ENCODE results near the gene PCNX2. TPM values are rescaled to one million over a fixed set of nuclear protein-coding genes. Genes with fewer than 3 reads are reported as not detected.
A peak's percentile ranks its signal among the peaks of the same experiment; 100 is the strongest.

PCNX2 gene
- total and polyA plus RNA-seq, 4 donors: 2.0 to 15.1 (median 6.4) TPM

DNA sequence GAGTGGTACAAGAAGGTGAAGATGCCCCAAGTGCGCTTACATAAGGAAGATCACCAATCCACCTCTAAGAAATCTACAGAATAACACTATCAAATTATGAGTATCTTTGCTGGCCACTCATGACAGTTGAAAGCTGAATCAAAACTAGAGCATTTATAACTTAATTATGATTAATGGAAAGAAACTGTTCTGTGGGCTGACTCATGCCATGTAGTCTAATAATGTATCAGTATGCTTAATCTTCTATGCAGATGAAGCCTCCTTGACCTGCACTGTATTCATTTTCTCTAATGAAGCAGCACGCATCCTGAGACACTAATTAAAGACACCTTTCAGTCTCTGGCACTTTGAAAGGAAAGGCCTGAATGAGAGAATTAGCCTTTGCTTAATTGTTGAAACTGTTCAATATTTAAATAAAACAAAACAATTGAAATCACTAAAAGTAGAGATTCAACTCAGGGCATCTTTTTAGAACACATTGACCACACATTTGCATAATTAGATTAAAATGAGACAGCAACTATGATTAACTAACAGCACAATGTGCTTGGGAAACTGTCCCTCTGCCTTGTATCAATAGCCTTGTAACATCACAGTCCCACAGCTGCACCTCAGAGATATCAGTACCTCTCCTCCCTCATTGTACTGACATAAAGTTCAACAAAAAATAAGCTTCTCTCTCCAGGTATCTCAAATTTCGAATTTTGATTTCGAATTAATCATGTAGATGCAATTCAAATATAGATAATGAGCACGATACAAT is 239.5 kb downstream of the PCNX2 start:
- Histone ChIP-seq H3K4me3 (no peak overlapping the region), H3K27me3 (ENCODE audit: control insufficient read depth in 3 of 3, insufficient read depth in 3 of 3, low read length in 2 of 3) (no peaks in the 10 kb centered on the region), H3K9ac (ENCODE audit: insufficient read depth in 1 of 2, low read length in 2 of 2) (no peak overlapping the region), H3K27ac (ENCODE audit: low read depth in 1 of 2, low read length in 1 of 2) (no peak overlapping the region), H3K36me3 (ENCODE audit: control insufficient read depth in 4 of 4, insufficient read depth in 4 of 4, low read length in 4 of 4) (no peaks in the 10 kb centered on the region), H3K4me1 (ENCODE audit: control insufficient read depth in 5 of 5, insufficient read depth in 5 of 5, low read length in 5 of 5) (peaks cover 0 to 2% (median 0%) of the 10 kb centered on the region in 5 donors), H3K9me3 (ENCODE audit: control insufficient read depth in 4 of 4, insufficient read depth in 3 of 4, low read length in 3 of 4) (peaks cover 0 to 3% (median under 1%) of the 10 kb centered on the region in 4 donors)
- ATAC-seq (ENCODE audit: insufficient read depth, low FRiP score) (no peak), DNase-seq (no peak)
- TF ChIP-seq, protein P1, sequence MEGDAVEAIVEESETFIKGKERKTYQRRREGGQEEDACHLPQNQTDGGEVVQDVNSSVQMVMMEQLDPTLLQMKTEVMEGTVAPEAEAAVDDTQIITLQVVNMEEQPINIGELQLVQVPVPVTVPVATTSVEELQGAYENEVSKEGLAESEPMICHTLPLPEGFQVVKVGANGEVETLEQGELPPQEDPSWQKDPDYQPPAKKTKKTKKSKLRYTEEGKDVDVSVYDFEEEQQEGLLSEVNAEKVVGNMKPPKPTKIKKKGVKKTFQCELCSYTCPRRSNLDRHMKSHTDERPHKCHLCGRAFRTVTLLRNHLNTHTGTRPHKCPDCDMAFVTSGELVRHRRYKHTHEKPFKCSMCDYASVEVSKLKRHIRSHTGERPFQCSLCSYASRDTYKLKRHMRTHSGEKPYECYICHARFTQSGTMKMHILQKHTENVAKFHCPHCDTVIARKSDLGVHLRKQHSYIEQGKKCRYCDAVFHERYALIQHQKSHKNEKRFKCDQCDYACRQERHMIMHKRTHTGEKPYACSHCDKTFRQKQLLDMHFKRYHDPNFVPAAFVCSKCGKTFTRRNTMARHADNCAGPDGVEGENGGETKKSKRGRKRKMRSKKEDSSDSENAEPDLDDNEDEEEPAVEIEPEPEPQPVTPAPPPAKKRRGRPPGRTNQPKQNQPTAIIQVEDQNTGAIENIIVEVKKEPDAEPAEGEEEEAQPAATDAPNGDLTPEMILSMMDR (IDR thresholded peaks at IDR 0.05; ENCODE audit: control extremely low read depth, extremely low read depth): no peak
- 91 to 92% methylated on average over 5 of the region's 5 CpGs for WGBS, 2 donors

DNA sequence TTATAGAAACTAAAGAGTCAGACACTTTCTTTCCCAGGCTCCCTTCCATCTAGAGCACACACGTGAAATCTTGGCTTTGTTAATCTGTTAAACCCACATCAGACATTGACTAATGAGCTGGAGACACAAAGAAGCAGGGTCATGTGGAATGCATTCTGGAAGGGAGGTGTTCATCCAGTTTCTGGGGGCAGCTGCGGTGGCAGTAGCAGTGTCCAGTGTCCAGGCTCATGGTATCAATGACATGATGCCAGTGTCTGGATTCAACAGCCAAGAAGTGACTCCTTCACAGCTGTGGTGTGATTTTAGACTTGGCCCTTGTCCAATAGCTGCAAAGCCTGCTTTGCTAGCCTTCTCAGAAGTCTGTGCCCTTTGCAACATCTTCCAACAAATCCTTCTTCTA is 249.9 kb downstream of the PCNX2 start:
- Histone ChIP-seq H3K27me3 (ENCODE audit: control insufficient read depth in 3 of 3, insufficient read depth in 3 of 3, low read length in 2 of 3) (peaks cover 0 to 3% (median 0%) of the 10 kb centered on the region in 3 donors), H3K4me3 (no peak overlapping the region), H3K4me1 (ENCODE audit: control insufficient read depth in 5 of 5, insufficient read depth in 5 of 5, low read length in 5 of 5) (peaks cover 0 to 4% (median 0%) of the 10 kb centered on the region in 5 donors), H3K9ac (ENCODE audit: insufficient read depth in 1 of 2, low read length in 2 of 2) (no peak overlapping the region), H3K36me3 (ENCODE audit: control insufficient read depth in 4 of 4, insufficient read depth in 4 of 4, low read length in 4 of 4) (no peaks in the 10 kb centered on the region), H3K27ac (ENCODE audit: low read depth in 1 of 2, low read length in 1 of 2) (no peak overlapping the region), H3K9me3 (ENCODE audit: control insufficient read depth in 4 of 4, insufficient read depth in 3 of 4, low read length in 3 of 4) (no peaks in the 10 kb centered on the region)
- ATAC-seq (ENCODE audit: insufficient read depth, low FRiP score) (no peak), DNase-seq (peak in 1 of 3 donors; percentile 25)
- TF ChIP-seq, protein P1 (IDR thresholded peaks at IDR 0.05; ENCODE audit: control extremely low read depth, extremely low read depth): no peak
- WGBS, 2 donors: 74 to 85% methylated on average over 2 of the region's 2 CpGs

- Histone ChIP-seq H3K36me3 (ENCODE audit: control insufficient read depth in 4 of 4, insufficient read depth in 4 of 4, low read length in 4 of 4) (no peaks in the 10 kb centered on the region), H3K27me3 (ENCODE audit: control insufficient read depth in 3 of 3, insufficient read depth in 3 of 3, low read length in 2 of 3) (peaks cover 0 to 3% (median 0%) of the 10 kb centered on the region in 3 donors), H3K9me3 (ENCODE audit: control insufficient read depth in 4 of 4, insufficient read depth in 3 of 4, low read length in 3 of 4) (no peaks in the 10 kb centered on the region), H3K4me1 (ENCODE audit: control insufficient read depth in 5 of 5, insufficient read depth in 5 of 5, low read length in 5 of 5) (peaks cover 0 to 7% (median 0%) of the 10 kb centered on the region in 5 donors), H3K9ac (ENCODE audit: insufficient read depth in 1 of 2, low read length in 2 of 2) (no peak overlapping the region), H3K27ac (ENCODE audit: low read depth in 1 of 2, low read length in 1 of 2) (no peak overlapping the region), H3K4me3 (no peak overlapping the region)
- 89 to 91% methylated on average over 3 of the region's 3 CpGs for WGBS, 2 donors
- DNase-seq (no peak), ATAC-seq (ENCODE audit: insufficient read depth, low FRiP score) (no peak)
- TF ChIP-seq, protein P1 (IDR thresholded peaks at IDR 0.05; ENCODE audit: control extremely low read depth, extremely low read depth): no peak
Measured at GRCh38 chr1:233042834-233043233, 252.7 kb downstream of the PCNX2 start.
